Neural progenitor cell (in vitro differentiated cells): ENCODE results near the gene LAX1. TPM values are rescaled to one million over a fixed set of nuclear protein-coding genes. Genes with fewer than 3 reads are reported as not detected.

ENCODE experiments used
- DNase-seq: peaks from one replicate; pipeline ENCODE4 v3.0.0-alpha.2; 2016; ENCODE audit warnings: low spot score
- H2AFZ ChIP-seq: fragments of 200-600 bp; sonication (generic); replicated peaks from 2 replicates; pipeline ENCODE4 v1.6.1; 2016; ENCODE audit warnings: antibody characterized with exemption
- H3F3A ChIP-seq: fragments of 200-600 bp; sonication (generic); 2 replicates; pipeline ENCODE4 v1.6.1; 2016; ENCODE audit warnings: antibody characterized with exemption, low read depth
- H3K27ac ChIP-seq: fragments of 200-600 bp; sonication (generic); 2 replicates; pipeline ENCODE4 v1.5.1; 2016; ENCODE audit warnings: mild to moderate bottlenecking
- H3K27me3 ChIP-seq: fragments of 200-600 bp; sonication (generic); 2 replicates; pipeline ENCODE4 v1.6.1; 2016; ENCODE audit warnings: mild to moderate bottlenecking, moderate library complexity
- H3K36me3 ChIP-seq: fragments of 200-600 bp; sonication (generic); 2 replicates; pipeline ENCODE4 v1.5.1; 2016
- H3K4me1 ChIP-seq: fragments of 200-600 bp; sonication (generic); 2 replicates; pipeline ENCODE4 v1.6.1; 2016; ENCODE audit warnings: mixed run types
- H3K4me2 ChIP-seq: fragments of 200-600 bp; sonication (generic); 2 replicates; pipeline ENCODE4 v1.6.1; 2016
- H3K4me3 ChIP-seq: fragments of 200-600 bp; sonication (generic); 2 replicates; pipeline ENCODE4 v1.5.1; 2016
- H3K79me2 ChIP-seq: fragments of 200-600 bp; sonication (generic); 2 replicates; pipeline ENCODE4 v1.6.1; 2016; ENCODE audit warnings: low read depth
- H3K9ac ChIP-seq: fragments of 200-600 bp; sonication (generic); 2 replicates; pipeline ENCODE4 v1.6.1; 2016
- H3K9me3 ChIP-seq: fragments of 200-600 bp; sonication (generic); 2 replicates; pipeline ENCODE4 v1.5.1; 2016; ENCODE audit warnings: low read depth
- H4K20me1 ChIP-seq: fragments of 200-600 bp; sonication (generic); 2 replicates; pipeline ENCODE4 v1.6.1; 2016; ENCODE audit warnings: low read depth
- H3K27ac Mint-ChIP-seq: 3 replicates; pipeline ENCODE4 v1.8.0; 2021; ENCODE audit warnings: mixed read lengths
- H3K27me3 Mint-ChIP-seq: 2 replicates; pipeline ENCODE4 v1.8.0; 2022; ENCODE audit warnings: low read depth, mild to moderate bottlenecking, inconsistent platforms, moderate library complexity, mixed read lengths; ENCODE audit not compliant: insufficient read depth
- H3K36me3 Mint-ChIP-seq: 3 replicates; pipeline ENCODE4 v1.8.0; 2021; ENCODE audit warnings: mixed read lengths
- H3K4me1 Mint-ChIP-seq: 3 replicates; pipeline ENCODE4 v1.8.0; 2021; ENCODE audit warnings: mixed read lengths
- H3K4me3 Mint-ChIP-seq: 3 replicates; pipeline ENCODE4 v1.8.0; 2021; ENCODE audit warnings: mild to moderate bottlenecking, moderate library complexity, mixed read lengths
- H3K9me3 Mint-ChIP-seq: 3 replicates; pipeline ENCODE4 v1.8.0; 2020; ENCODE audit warnings: mixed read lengths
- CTCF ChIP-seq: fragments of 200-600 bp; sonication (generic); IDR thresholded peaks from 2 replicates; pipeline ENCODE4 v1.5.1; 2017; ENCODE audit warnings: antibody characterized with exemption, mild to moderate bottlenecking
- EZH2 ChIP-seq: fragments of 200-600 bp; sonication (generic); IDR thresholded peaks from 2 replicates; pipeline ENCODE4 v1.6.1; 2017; ENCODE audit warnings: antibody characterized with exemption, mild to moderate bottlenecking, moderate library complexity
- EZH2phosphoT487 ChIP-seq: fragments of 200-600 bp; sonication (generic); IDR thresholded peaks from 2 replicates; pipeline ENCODE4 v1.6.1; 2017; ENCODE audit warnings: antibody characterized with exemption
- total RNA-seq: library from RNA; depleted of rRNA; stranded (reverse); fragments of >200 nt; gene quantifications from 2 replicates; pipeline ENCODE4 v1.2.3, GENCODE V29; 2015; ENCODE audit warnings: low replicate concordance

The LAX1 gene
- total RNA-seq, 1 donor from 2014 or later: not detected

GRCh38 chr1:203722909-203723308 lies 42.1 kb upstream of the LAX1 start:
- H3K4me1 ChIP-seq: no peaks in the 10 kb centered on the region
- TF ChIP-seq EZH2 (no peak), CTCF (no peak), EZH2phosphoT487 (no peak)
- H4K20me1 ChIP-seq: no peaks in the 10 kb centered on the region
- H3K36me3 ChIP-seq: no peaks in the 10 kb centered on the region
- Mint-ChIP-seq H3K27ac (no peak overlapping the region), H3K4me3 (no peak overlapping the region), H3K36me3 (peaks cover 41% of the 10 kb centered on the region), H3K9me3 (no peaks in the 10 kb centered on the region), H3K4me1 (no peaks in the 10 kb centered on the region), H3K27me3 (peaks cover 5% of the 10 kb centered on the region)
- H3F3A ChIP-seq: no peaks in the 10 kb centered on the region
- H2AFZ ChIP-seq: no peak overlapping the region
- no peaks in the 10 kb centered on the region for H3K79me2 ChIP-seq
- H3K27me3 ChIP-seq: no peaks in the 10 kb centered on the region
- H3K9me3 ChIP-seq: no peaks in the 10 kb centered on the region
- no peak overlapping the region for H3K27ac ChIP-seq
- no peak overlapping the region for H3K4me3 ChIP-seq
- no peak overlapping the region for H3K4me2 ChIP-seq
- DNase-seq: no peak
- no peak overlapping the region for H3K9ac ChIP-seq

- Mint-ChIP-seq H3K36me3 (peaks cover 44% of the 10 kb centered on the region), H3K27me3 (peaks cover 5% of the 10 kb centered on the region), H3K27ac (no peak overlapping the region), H3K4me1 (no peaks in the 10 kb centered on the region), H3K4me3 (no peak overlapping the region), H3K9me3 (no peaks in the 10 kb centered on the region)
- Histone ChIP-seq H3K4me2 (no peak overlapping the region), H3K9ac (no peak overlapping the region), H3F3A (no peaks in the 10 kb centered on the region), H4K20me1 (no peaks in the 10 kb centered on the region), H3K27ac (no peak overlapping the region), H2AFZ (no peak overlapping the region), H3K4me3 (no peak overlapping the region), H3K27me3 (no peaks in the 10 kb centered on the region), H3K36me3 (no peaks in the 10 kb centered on the region), H3K79me2 (no peaks in the 10 kb centered on the region), H3K9me3 (no peaks in the 10 kb centered on the region), H3K4me1 (no peaks in the 10 kb centered on the region)
- no peak for TF ChIP-seq EZH2phosphoT487
- no peak for TF ChIP-seq CTCF
- no peak for TF ChIP-seq EZH2
- no peak for DNase-seq
Measured at GRCh38 chr1:203726417-203726867, 38.5 kb upstream of the LAX1 start.

GRCh38 chr1:203733009-203733863 lies 31.7 kb upstream of the LAX1 start:
- Mint-ChIP-seq H3K27ac (no peak overlapping the region), H3K9me3 (no peaks in the 10 kb centered on the region), H3K36me3 (peaks cover 25% of the 10 kb centered on the region), H3K4me3 (no peak overlapping the region), H3K4me1 (no peaks in the 10 kb centered on the region), H3K27me3 (peaks cover 2% of the 10 kb centered on the region)
- Histone ChIP-seq H3K9ac (no peak overlapping the region), H3F3A (no peaks in the 10 kb centered on the region), H3K4me1 (no peaks in the 10 kb centered on the region), H3K9me3 (no peaks in the 10 kb centered on the region), H4K20me1 (no peaks in the 10 kb centered on the region), H2AFZ (no peak overlapping the region), H3K27me3 (no peaks in the 10 kb centered on the region), H3K27ac (no peak overlapping the region), H3K79me2 (no peaks in the 10 kb centered on the region), H3K4me3 (no peak overlapping the region), H3K36me3 (no peaks in the 10 kb centered on the region), H3K4me2 (no peak overlapping the region)
- DNase-seq: no peak
- TF ChIP-seq EZH2: no peak
- TF ChIP-seq CTCF: no peak
- TF ChIP-seq EZH2phosphoT487: no peak
